Gastroesophageal sphincter (tissue), 4 donors: ENCODE data around the gene THSD1. TPM values are rescaled to one million over a fixed set of nuclear protein-coding genes. Genes with fewer than 3 reads are reported as not detected.

Source experiments
- small RNA-seq, 4 donors: library from RNA; depleted of rRNA; stranded (forward); fragments of <200 nt; gene quantifications; one replicate each; pipeline ENCODE3, GENCODE V24; 2016
- total RNA-seq, 4 donors: library from RNA; depleted of rRNA; stranded (reverse); fragments of >200 nt; gene quantifications; one replicate each; pipeline ENCODE4 v1.1.0, GENCODE V29; 2016

The THSD1 gene
- total RNA-seq, 4 donors from 2014 or later = 3.9 to 8.9 (median 6.2) TPM

Small RNA genes lying within 50 kb of the gene (small RNA-seq; reads per million reads assigned to genes)
- 0 to 0.55 (median 0) reads per million in 4 donors for gene RNY4P24

Other genes with a start within 250 kb of the THSD1 start
- gene NEK3, start 246.6 kb downstream of the THSD1 start, total RNA-seq = 10 to 100 TPM in 2 of 4 donors, 1 to 10 TPM in 2; 7.0 to 13.5 (median 10.5) TPM
- gene VPS36, start 44.5 kb upstream of the THSD1 start, total RNA-seq = 10 to 100 TPM; 31.3 to 50.7 (median 39.4) TPM
- gene CKAP2, start 49.3 kb upstream of the THSD1 start, total RNA-seq = 1 to 10 TPM; 3.9 to 8.0 (median 5.3) TPM
- gene HNRNPA1L2, start 236.3 kb upstream of the THSD1 start, total RNA-seq = 1 to 10 TPM; 2.3 to 4.8 (median 2.8) TPM
- 10 to 100 TPM; 31.9 to 53.7 (median 48.9) TPM for gene SUGT1, start 246.7 kb upstream of the THSD1 start, total RNA-seq